Stimulated activated naive CD4-positive, alpha-beta T cell treated with Interleukin-2 at 50 U/mL for 16 hours (primary cell): ENCODE results near the gene HDAC4.

ENCODE experiments used
- DNase-seq: peaks from one replicate; lab custom pipeline; 2025; lab: John Stamatoyannopoulos, UW

HDAC4 gene

DNA sequence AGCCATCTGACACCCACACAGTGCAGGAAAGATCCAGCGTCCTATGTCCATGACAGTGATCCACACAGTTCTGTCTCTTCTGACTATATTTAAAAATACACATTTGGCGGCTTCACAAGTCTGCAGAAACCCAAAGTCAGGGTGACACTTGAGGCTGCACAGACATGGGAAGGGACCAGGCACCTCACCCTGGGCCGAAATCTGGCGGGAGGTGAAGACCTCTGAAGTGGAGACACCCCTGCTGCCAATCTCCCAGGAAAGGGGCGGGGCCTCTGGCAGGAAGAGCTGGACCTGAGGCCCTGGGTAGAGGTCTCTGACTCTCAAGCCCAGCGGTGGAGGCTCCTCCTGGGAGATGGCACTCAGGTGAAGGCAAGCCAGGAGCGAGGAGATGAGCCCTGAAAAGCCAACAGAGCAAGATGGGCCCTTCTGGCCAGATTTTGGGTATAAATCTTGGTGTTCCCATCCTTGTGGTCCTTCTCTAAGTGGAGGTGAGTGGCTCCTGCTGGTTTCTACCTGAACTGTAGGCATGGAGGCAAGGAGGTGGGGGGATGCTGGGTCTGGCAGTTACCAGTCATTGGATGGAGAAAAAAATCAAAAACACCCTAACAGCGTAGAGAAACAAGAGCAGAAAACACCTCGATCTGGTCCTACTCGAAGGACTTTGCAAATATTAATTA, 248.4 kb downstream of the HDAC4 start:
- DNase-seq: no peak

DNA sequence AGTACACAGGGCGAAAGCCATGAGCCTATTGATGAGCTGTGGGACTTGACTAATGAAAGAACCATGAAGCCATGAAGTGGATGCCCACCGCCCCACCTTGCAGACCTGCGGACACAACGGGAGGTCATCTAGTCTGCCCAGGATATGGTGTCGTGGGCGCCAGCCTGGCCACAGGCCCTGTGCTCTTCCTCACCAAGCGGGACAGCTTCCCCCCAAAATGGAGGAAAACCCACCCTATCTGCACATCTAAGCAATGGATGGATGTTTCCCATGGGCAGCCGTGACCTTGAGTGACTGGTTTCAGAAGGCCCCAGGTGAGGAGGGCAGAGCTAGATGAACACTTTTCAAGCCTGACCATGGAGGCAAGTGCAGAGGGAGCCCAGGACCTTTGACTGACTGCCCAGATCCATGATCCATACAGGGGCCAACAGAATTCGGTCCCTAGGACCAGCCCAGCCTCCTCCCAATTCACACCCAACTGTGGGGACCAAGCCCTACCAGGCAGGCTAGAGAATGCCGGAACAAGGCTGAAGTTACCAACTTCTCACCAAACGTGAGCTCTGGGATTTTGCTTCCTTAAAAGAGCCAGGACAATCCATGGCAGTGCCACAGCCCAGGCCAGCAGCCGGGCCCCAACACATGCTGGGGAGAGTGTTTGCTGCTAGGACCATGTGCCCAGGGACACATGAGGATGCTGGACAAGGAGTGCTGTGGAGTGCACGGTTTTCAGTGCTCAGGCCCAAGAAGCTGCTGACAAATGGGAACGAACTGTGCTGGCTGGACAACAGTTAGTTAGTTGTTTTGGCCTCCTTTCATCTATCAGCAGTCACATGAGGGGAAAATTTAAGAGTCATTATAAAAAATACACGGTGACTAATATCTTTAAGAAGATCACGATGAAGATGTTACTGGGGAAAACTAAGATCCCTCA, 249.4 kb downstream of the HDAC4 start:
- DNase-seq: no peak

DNA sequence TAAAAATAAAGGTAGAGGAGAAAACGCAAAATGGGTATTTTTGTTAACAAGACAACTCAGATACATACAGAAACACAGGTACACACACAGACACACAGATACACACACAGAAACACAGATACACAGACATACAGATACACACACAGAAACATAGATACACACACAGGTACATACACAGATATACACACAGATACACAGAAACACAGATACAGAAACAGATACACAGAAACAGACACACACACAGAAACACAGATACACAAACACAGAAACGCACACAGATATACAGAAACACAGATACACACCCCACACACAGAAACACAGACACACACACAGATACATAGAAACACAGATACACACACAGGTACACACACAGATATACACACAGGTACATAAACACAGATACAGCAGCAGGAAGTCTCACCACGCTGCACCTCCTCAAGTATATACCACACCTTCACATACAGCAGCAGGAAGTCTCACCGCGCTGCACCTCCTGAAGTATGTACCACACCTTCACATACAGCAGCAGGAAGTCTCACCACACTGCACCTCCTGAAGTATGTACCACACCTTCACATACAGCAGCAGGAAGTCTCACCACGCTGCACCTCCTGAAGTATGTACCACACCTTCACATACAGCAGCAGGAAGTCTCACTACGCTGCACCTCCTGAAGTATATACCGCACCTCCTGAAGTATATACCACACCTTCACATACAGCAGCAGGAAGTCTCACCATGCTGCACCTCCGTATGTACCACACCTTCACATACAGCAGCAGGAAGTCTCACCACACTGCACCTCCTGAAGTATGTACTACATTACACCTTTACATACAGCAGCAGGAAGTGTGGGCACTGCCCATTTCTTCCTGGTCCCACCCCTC, 250.5 kb downstream of the HDAC4 start:
- DNase-seq: no peak

DNA sequence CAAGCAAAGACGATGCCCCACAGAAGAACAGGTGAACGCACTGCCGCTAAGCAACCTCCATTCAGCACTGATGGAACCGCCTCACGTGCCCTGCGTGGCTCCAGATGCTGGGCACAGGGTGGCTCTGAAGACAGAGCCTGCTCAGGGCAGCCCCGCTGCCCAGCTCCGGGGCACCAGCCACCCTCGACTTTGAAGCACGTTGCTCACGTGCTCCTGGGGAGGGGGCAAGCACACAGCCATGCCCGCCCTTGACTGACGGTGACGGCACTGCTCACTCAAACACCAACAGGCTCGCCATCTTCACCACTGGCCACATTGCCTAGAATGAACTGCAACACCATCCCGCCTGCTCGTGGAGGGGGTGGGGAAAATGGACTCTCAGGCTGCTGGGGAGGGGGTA, 251.3 kb downstream of the HDAC4 start:
- DNase-seq: no peak

DNA sequence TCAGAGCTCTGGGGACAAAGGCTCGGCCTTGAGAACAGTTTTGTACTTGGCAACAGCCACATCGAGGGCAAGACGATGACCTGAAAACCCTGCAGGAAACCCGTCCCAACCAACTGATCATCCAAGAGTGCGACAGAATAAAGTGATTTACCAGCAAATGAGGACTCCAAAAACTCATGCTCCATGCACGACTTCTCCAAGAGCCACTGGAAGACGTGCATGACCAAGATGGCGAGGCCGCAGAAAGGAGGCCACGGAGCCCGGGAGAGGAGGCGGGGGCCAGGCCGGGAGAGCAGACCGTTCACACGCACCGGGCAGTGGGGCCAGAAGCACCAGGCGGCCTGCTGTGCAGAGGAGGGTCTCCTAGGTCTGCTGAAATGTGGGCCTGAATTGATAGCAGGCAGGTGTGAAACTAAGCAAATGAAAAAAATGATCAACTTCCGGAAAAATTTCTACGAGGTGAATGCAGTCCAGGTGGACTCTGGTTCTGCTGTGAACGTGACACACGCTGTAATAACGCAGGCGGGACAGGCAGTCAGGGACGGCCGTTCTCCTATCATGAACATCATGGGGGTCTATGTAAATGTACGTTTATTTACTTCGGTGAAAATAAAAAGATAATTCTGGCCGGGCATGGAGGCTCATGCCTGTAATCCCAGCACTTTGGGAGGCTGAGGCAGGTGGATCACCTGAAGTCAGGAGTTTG, 252.2 kb downstream of the HDAC4 start:
- no peak for DNase-seq

DNA sequence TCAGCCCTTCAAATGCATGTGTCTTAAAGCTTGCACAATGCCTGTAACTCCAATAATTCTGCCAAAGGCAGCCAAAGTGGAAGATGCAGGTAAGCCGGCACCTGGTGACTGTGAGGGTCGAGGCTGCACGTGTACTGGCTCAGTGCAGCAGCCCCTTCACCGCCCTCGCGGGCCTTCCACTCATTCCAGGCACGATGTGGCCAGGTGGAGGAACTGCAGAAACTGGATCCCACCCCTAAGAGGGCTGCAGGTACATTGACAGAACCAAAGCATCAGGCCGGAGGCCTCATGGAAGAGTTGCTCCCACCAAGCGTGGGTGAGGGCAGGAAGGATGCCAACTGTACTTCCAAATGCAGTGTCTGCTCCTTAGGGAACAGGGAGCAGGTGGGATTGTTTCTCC, 253.4 kb downstream of the HDAC4 start:
- DNase-seq: no peak

DNA sequence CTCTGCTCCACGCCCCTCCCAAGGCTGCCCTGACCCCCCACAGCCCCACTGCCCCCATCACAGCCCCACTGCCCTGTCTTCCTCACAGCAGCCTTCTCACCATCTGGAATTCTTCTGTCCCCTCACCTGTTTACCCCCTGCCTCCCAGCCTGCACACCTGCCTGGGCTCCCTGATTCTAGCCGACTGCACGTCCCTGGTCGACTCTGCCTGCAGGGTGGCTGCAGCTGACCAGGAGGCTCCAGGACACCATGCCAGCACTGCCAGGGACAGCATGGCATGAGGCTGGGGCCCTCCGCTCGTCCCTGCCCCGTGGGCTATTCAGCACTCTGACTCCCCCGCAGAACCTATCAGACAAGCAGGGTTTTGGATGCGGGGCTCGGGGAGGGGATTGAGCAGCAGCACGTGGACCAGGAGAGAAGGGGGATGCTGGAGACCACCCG, 254.1 kb downstream of the HDAC4 start:
- no peak for DNase-seq

DNA sequence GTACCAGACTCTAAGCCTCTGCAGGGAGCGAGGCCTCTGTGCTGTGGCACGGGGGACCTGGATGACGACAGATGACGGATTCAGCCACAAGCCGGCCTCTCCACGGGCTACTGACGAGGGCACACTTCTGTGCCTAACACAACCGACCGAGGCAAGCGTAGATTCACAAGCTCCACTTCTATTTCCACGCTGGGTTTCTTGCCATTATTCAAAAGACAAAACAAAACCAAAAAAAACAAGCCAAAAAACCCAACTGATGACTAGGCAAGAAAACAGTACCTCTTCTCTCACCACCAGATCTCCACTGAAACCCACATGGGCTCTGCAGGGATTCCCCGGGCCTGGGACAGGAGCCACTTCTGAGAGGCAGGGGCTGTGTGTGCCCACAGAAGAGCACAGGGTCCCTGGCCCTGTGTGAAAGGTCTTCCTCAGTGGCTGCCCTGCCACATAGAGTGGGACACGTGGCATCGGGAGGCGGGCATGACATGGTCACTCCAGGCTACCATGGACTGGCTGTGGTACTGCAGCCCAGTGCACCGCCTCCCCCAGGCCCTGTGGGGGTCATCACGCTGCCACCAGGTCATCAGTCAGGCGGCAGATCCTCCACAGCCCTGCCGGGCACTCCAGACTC, 254.7 kb downstream of the HDAC4 start:
- DNase-seq: no peak

DNA sequence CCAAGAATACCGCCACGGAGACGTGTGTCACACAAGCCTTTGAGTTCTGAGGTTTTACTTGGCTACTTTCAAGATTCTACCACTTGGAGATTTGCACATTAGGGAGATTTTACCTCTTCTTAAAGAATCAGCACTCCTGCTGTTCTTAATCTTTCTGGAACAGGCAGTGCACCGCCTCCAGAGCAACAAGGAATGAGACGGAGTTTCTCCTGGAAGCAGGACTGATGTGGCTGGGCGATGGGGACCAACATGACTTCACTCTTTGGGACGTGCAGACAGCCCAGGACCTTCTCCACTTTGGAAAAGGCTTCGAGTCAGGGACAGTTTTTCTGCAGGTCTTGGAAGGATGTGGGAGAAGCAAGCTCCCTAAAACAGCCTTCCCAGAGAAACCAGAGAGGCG, 255.2 kb downstream of the HDAC4 start:
- DNase-seq: no peak

DNA sequence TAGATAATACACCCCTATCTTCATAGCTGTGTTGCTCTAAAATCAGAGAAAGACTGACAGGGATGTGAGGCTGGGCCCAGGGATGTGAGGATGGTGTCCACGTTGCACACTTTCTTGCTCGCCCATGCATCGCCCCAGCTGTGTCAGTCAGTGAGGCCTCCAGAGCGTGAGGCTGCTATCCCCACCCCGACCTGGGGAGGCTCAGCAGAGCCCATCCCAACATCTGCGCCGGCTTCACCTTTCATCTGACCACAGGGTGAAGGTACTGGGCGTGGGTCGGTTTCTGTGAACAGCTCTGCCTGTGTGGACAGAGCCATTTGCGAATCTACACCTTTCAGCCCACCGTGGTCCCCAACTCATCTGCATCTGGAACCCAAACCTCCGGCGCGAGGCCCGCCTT, 255.7 kb downstream of the HDAC4 start:
- DNase-seq: no peak

DNA sequence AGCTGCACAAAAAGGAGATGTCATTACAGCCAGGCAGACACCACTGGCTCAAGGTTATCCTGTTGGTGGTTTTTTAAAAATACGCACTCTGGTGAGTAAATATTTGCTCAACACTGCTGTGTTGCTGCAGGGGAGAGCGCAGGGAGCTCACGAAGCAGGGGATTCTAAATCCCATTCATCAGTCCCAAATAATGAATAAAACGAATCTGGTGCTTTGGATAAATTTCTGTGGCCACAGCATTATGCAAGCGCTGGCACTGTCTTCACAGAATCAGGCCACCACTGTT, 256.2 kb downstream of the HDAC4 start:
- no peak for DNase-seq

DNA sequence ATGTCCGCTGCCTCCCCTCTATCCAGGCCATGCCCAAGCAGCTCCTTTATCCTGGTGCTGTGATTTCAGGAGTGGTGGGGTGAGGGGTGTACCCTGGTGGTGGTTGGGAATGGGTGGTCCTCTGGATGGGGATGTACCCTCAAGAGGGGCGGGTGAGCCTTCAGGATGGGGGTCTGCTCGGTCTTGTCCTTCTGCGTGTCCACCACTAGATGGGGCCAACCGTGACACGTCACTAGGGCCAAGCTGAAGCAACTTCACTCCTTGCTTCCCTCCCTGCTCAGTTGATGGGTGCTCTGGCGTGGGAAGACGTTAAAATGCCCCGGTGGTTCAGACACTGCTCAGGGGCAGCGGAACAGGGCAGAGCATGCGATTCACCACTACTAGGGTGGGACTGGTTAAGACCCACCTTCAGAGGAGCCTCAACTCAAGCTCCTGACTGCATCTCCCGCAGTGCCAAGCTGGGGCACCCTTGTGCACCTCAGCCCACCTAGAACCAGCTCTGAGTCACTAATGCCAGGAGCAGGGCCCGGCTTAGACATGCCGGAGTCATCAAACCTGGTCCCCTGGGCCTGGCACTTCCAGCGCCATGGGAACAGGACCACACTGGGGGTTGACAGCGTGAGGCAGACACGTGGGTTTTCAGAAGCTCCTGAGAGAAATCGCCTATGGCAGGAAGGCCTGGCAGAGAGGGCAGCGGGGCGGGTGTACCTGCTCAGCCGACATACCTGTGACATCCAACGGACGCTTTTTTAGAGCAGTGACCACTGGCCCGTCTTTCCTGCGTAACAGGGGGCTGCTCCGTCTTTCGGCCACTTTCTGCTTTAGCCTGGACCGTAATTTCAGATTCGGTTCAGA, 256.7 kb downstream of the HDAC4 start:
- no peak for DNase-seq

DNA sequence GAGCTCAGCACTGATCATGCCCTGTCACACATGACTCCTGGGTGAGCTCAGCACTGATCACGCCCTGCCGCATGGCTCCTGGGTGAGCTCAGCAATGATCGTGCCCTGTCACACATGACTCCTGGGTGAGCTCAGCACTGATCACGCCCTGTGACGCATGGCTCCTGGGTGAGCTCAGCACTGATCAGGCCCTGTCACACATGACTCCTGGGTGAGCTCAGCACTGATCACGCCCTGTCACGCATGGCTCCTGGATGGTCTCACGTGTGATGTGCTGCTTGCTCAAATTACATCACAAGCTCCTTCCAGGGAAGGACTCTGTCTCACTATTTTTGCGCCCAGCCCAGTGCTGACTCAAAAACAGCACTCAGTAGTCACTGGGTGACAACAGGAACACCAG, 258.0 kb downstream of the HDAC4 start:
- DNase-seq: no peak

DNA sequence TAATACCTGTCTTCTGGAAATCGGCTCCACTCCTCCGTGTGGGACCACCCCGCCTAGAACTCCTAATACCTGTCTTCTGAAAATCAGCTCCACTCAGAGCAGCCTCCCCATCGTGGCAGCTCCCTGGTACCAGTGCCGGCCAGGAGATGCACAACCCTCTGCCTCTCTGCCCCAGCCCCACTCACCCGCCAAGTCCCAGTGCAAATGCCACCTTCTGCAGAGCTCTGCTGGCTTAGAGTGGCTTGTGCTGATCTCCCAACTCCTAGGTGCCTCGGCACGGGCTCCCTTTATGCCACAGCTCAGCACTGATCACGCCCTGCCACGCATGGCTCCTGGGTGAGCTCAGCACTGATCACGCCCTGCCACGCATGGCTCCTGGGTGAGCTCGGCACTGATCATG, 258.5 kb downstream of the HDAC4 start:
- DNase-seq: no peak

DNA sequence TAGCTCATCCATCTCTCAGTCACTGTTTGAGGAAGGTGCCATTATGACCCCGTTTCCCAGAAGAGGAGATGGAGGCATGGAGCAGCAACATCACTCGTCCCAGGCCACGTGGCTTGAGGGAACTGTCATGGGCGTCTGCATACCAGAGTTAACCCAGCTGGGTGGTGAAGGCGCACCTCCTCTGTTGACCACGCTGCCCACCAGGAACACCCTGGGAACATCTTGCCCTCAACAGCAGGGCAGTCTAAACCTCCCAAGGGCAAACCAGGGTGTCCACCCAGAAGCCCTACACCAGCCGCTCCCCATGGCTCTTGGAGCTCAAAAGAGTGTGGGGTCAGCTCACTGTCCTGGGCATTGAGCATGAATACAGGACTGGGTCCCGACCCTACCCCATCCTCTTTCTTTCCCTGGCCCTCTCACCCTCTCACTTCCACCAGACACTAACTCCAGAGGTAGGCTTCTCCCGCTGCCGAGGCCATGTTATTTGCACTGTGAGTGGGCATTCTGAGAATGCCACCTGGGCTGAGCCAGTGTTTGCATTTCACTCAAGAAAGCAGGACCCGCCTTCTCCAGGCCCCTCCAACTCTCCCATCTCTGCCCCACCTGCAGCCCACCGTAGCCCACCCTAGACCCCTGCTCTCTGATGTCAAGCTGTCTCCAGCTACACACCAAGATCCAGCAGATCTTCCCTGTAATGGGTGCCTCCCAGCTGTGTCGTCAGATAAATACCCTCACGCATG, 259.6 kb downstream of the HDAC4 start:
- DNase-seq: no peak

DNA sequence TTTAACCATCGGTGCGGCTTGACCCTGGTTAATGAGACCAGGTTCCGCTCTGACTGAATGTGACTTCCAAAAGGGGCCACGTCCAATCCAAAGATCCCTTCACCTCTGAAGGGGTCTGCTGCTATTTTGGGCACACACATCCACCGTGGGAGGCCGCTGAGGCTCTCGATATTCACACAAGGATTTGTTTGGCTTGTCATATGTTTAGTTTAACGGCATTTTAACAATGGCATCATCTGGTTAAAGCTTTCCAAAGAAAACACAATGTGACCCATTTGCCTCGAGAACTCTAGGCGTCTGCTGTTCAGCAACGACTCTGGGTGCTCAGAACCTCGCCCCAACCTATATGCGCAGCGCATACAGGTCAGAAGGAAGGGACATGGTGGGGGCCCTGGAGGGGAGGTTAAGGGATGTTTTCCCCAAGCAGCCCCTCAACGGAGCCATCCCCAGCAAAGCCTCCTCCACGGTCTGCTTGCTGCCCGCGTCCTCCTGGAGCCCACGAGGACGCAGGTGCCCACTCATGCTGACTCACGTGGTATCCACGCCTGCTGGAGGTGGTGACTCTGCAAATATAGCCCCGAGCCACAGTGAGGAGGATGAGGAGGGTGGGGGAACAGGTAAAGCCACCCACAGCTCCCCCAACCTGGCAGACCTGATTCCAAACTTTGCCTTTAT, 260.3 kb downstream of the HDAC4 start:
- DNase-seq: no peak

DNA sequence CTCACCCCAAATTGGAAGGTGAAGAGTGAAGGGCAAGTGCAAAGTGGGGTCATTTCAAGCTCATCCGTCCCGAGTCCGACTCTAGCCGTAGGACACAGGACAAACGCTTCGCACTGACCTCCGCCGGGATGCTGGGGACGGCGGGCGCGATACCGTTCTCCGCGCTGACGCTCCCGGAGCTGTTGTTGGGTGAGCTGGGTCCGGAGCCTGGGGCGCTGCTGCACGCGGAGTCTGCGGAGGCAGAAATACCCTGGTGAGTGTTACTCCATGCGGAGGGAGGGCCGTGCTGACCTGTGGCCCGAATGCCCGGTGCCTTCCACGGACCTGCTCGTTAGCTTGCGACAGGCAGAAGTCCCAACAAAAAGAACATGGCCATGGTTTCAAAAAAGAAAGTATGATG, 261.3 kb downstream of the HDAC4 start:
- no peak for DNase-seq

DNA sequence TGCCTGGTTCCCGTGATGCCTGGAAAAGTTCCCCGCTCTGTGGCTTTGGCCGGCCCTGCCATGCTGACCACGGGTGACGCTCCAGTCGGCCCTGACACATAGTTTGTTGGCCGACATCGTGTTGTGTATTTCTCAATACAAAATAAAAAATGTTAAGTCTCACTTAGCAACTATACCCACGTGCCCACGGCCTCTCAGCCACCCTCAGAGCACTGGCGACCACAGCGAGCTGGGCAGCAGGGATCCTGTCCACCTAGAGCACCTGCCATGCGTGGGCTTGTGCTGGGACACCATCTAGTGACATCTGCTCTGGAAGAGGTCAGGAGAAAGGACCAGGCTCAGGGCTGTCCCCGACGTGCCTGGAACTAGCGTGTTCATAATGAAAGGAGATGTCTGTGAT, 261.7 kb downstream of the HDAC4 start:
- no peak for DNase-seq

DNA sequence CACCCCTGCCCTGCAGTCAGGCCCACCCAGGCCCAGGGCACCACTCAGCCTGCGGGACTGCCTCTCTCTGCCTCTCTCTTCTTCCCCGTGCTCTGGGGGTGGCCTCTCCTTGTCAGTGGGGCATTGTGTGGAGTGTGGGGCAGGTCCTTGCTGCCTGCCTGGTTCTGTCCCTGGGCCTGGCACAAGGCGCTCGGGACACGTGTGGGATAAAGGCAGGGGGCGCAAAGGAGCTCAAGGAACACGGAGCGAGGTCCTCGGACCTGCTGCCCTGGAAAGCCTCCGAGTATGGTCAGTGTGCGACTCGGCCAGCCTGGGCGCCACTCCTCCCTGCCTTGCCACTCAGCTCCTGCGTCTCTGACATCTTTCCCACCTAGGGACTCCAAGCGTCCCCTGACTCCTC, 262.2 kb downstream of the HDAC4 start:
- no peak for DNase-seq
